GM18511 (cell line): ENCODE measurements around the gene MOB3B.

Source experiments
- ATAC-seq: cut with Tn5 transposase; IDR thresholded peaks from one replicate; pipeline ENCODE4 v1.9.1; 2021; ENCODE audit warnings: mild to moderate bottlenecking, moderate library complexity; ENCODE audit not compliant: unreplicated experiment

Gene MOB3B

GRCh38 chr9:27394826-27395201, 134.8 kb downstream of the MOB3B start:
- ATAC-seq = no peak

- no peak for ATAC-seq
Measured at GRCh38 chr9:27394154-27394825, 135.3 kb downstream of the MOB3B start.

- ATAC-seq = no peak
Measured at GRCh38 chr9:27393054-27393846, 136.4 kb downstream of the MOB3B start.

- ATAC-seq = no peak
Measured at GRCh38 chr9:27392451-27392850, 137.2 kb downstream of the MOB3B start.

- ATAC-seq = no peak
Measured at GRCh38 chr9:27391040-27391895, 138.3 kb downstream of the MOB3B start.

GRCh38 chr9:27388150-27388549, 141.5 kb downstream of the MOB3B start:
- no peak for ATAC-seq

- no peak for ATAC-seq
Measured at GRCh38 chr9:27387722-27388121, 141.9 kb downstream of the MOB3B start.

- no peak for ATAC-seq
Measured at GRCh38 chr9:27386571-27387091, 143.0 kb downstream of the MOB3B start.

- ATAC-seq = peak; percentile 48
Measured at GRCh38 chr9:27385606-27386322, 143.8 kb downstream of the MOB3B start.

- ATAC-seq = no peak
Measured at GRCh38 chr9:27384262-27385014, 145.2 kb downstream of the MOB3B start.

GRCh38 chr9:27383524-27383923, 146.1 kb downstream of the MOB3B start:
- ATAC-seq = no peak

- ATAC-seq = no peak
Measured at GRCh38 chr9:27382975-27383374, 146.6 kb downstream of the MOB3B start.

GRCh38 chr9:27382308-27382707, 147.3 kb downstream of the MOB3B start:
- ATAC-seq = no peak

- peak; percentile 25 for ATAC-seq
Measured at GRCh38 chr9:27379311-27380251, 150.0 kb downstream of the MOB3B start.

- ATAC-seq = peak; percentile 87
Measured at GRCh38 chr9:27377811-27378456, 151.7 kb downstream of the MOB3B start.

GRCh38 chr9:27377147-27377807, 152.3 kb downstream of the MOB3B start:
- ATAC-seq = peak; percentile 40

- no peak for ATAC-seq
Measured at GRCh38 chr9:27373851-27374250, 155.8 kb downstream of the MOB3B start.

GRCh38 chr9:27372615-27373014, 157.0 kb downstream of the MOB3B start:
- ATAC-seq = no peak
